Adrenal gland (tissue), 12 donors: Measurements from ENCODE around the gene OR2AK2. TPM values are rescaled to one million over a fixed set of nuclear protein-coding genes. Genes with fewer than 3 reads are reported as not detected.
"Not testable (repeated sequence)": the region's sequence is repeated elsewhere in the genome, so short reads cannot be mapped to it uniquely, and the experiment has no call there.

Experiments used
- DNase-seq, 7 donors: peaks; one replicate each; pipeline ENCODE4 v3.0.0-alpha.2; 2019 to 2020
- H3K27ac ChIP-seq, 5 donors: fragments of 200-600 bp; sonication (generic) in 4 of 5; 1 replicate in 3 of 5; 2 replicates in 2 of 5; pipeline versions ENCODE4 v1.5.1 to v1.8.0; 2016 to 2020; ENCODE audit warnings: mild to moderate bottlenecking in 1 of 5
- H3K27me3 ChIP-seq: fragments of 200-600 bp; 2 replicates; pipeline ENCODE4 v1.8.0; 2021
- H3K36me3 ChIP-seq, 2 donors: fragments of 200-600 bp; replicated peaks in 1 of 2; 1 replicate in 1 of 2; 2 replicates in 1 of 2; pipeline versions ENCODE4 v1.5.1 to v1.8.0; 2018 to 2022
- H3K4me1 ChIP-seq, 2 donors: fragments of 200-600 bp; replicated peaks in 1 of 2; 1 replicate in 1 of 2; 2 replicates in 1 of 2; pipeline versions ENCODE4 v1.5.1 to v1.8.0; 2018 to 2021
- H3K4me3 ChIP-seq, 4 donors: fragments of 200-600 bp; sonication (generic) in 3 of 4; one replicate each; pipeline ENCODE4 v1.5.1; 2016 to 2018
- H3K9me3 ChIP-seq, 3 donors: fragments of 200-600 bp; sonication (generic) in 1 of 3; replicated peaks in 1 of 3; 1 replicate in 2 of 3; 2 replicates in 1 of 3; pipeline versions ENCODE4 v1.5.1 to v1.8.0; 2016 to 2021
- POLR2A ChIP-seq, 2 donors: fragments of 450-650 bp; IDR thresholded peaks; one replicate each; pipeline ENCODE4 v1.6.1; 2017; ENCODE audit warnings: antibody characterized with exemption in 2 of 2, mild to moderate bottlenecking in 2 of 2, moderate library complexity in 1 of 2
- WGBS, 4 donors: extraction: QIAGEN DNeasy Blood & Tissue Kit in 2 of 4; methylation state at CpG; one replicate each; pipeline versions ENCODE4 v1.1.5 to v1.1.7; 2013 to 2017; 5-methylcytosine and 5-hydroxymethylcytosine counted together
- intact Hi-C, 2 donors: fragments of 100-400 bp; cut with DNase I; formaldehyde crosslinking; loops; one replicate each; pipeline versions ENCODE4 v1.14.1 to v1.15.0; 2022 to 2023
- polyA plus RNA-seq, 3 donors: library from polyadenylated mRNA; stranded (reverse); fragments of 200-250 nt in 2 of 3; fragments of 350-450 nt in 1 of 3; fragmentation: Illumina TruSeq in 1 of 3; extraction: RNeasy Lipid Tissue Mini Kit (QIAGEN cat#74804) in 1 of 3; gene quantifications; one replicate each; pipeline ENCODE4 v1.2.3, GENCODE V29; 2013 to 2014
- total RNA-seq, 9 donors: library from RNA; depleted of rRNA in 4 of 9; stranded (reverse); fragments of >200 nt in 4 of 9; fragments of 120-200 nt in 1 of 9; fragmentation: NEBNext Ultra II Directional in 1 of 9; extraction: Animal tissue kit (Norgen Biotek cat#: 25700) in 1 of 9; gene quantifications; one replicate each; pipeline versions ENCODE4 v1.1.0 to v1.2.4, GENCODE V29; 2013 to 2023
- TF ChIP-seq, protein P1 (sequence below), 6 experiments: fragments of 450-650 bp in 4 of 6; fragments of 200-600 bp in 2 of 6; sonication (generic) in 1 of 6; IDR thresholded peaks; 1 replicate in 5 of 6; 2 replicates in 1 of 6; pipeline versions ENCODE4 v1.5.1 to v1.8.0; 2016 to 2021; ENCODE audit warnings: antibody characterized with exemption in 6 of 6, mild to moderate bottlenecking in 2 of 6, moderate library complexity in 1 of 6
- donor health status: healthy with polysubstance abuse.
- donor health status: Bipolar disorder and iron deficiency.
- donor health status: DM: yes; HTN: yes; CAD: no.
- donor health status: DM: no; HTN: no; CAD: no.
- donor health status: DM: no; HTN: no; CAD: no.
- donor health status: DM: yes; HTN: yes; CAD: no.

Gene OR2AK2
- total and polyA plus RNA-seq, 12 donors = 0.39 TPM; not detected in 11

DNA sequence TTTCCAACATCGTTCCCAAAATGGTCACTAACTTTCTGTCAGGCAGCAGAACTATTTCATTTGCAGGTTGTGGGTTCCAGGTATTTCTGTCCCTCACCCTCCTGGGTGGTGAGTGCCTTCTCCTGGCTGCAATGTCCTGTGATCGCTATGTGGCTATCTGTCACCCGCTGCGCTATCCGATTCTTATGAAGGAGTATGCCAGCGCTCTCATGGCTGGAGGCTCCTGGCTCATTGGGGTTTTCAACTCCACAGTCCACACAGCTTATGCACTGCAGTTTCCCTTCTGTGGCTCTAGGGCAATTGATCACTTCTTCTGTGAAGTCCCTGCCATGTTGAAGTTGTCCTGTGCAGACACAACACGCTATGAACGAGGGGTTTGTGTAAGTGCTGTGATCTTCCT lies 31.0 kb upstream of the OR2AK2 start:
- intact Hi-C loops = no loop called here
- H3K27me3 ChIP-seq = no peaks in the 10 kb centered on the region

DNA sequence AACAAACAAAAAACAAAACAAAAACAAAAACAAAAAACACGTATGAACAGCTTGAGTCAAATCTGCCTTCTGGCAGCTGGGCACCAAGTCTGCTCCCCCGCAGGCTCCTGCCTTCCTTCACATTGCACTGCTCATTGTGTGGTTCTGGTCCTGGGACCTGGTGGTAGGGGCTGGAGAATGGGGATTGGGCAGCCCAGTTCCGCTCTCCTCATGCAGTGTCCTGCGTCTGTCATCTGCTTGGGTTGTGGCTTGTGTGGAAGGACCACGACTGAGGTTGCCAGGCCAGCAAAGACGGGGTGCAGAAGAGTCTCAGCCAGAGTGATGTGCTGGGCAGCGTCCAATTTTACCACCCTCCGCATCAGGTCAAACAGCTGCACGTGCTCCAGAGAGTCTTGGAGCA lies 29.3 kb upstream of the OR2AK2 start:
- no peak overlapping the region for H3K4me3 ChIP-seq
- TF ChIP-seq POLR2A (IDR thresholded peaks at IDR 0.05) = no peak
- TF ChIP-seq, protein P1, sequence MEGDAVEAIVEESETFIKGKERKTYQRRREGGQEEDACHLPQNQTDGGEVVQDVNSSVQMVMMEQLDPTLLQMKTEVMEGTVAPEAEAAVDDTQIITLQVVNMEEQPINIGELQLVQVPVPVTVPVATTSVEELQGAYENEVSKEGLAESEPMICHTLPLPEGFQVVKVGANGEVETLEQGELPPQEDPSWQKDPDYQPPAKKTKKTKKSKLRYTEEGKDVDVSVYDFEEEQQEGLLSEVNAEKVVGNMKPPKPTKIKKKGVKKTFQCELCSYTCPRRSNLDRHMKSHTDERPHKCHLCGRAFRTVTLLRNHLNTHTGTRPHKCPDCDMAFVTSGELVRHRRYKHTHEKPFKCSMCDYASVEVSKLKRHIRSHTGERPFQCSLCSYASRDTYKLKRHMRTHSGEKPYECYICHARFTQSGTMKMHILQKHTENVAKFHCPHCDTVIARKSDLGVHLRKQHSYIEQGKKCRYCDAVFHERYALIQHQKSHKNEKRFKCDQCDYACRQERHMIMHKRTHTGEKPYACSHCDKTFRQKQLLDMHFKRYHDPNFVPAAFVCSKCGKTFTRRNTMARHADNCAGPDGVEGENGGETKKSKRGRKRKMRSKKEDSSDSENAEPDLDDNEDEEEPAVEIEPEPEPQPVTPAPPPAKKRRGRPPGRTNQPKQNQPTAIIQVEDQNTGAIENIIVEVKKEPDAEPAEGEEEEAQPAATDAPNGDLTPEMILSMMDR (IDR thresholded peaks at IDR 0.05) = no peak
- intact Hi-C loops = no loop called here
- no peaks in the 10 kb centered on the region for H3K9me3 ChIP-seq
- H3K36me3 ChIP-seq = no peaks in the 10 kb centered on the region
- no peak overlapping the region for H3K27ac ChIP-seq
- H3K4me1 ChIP-seq = no peaks in the 10 kb centered on the region
- DNase-seq = no peak
- no peaks in the 10 kb centered on the region for H3K27me3 ChIP-seq
- WGBS, 4 donors = 85 to 95% (median 92%) methylated on average over 5 to 9 of the region's 9 CpGs

More for the DNA sequence above, 31.0 kb upstream of the OR2AK2 start:
- Histone ChIP-seq H3K4me1 (no peaks in the 10 kb centered on the region), H3K27ac (no peak overlapping the region), H3K9me3 (no peaks in the 10 kb centered on the region), H3K4me3 (no peak overlapping the region), H3K36me3 (no peaks in the 10 kb centered on the region)
- TF ChIP-seq POLR2A (IDR thresholded peaks at IDR 0.05) = no peak
- TF ChIP-seq, protein P1 (IDR thresholded peaks at IDR 0.05) = no peak
- DNase-seq = no peak
- 87 to 95% (median 91%) methylated on average over 8 of the region's 8 CpGs for WGBS, 4 donors

DNA sequence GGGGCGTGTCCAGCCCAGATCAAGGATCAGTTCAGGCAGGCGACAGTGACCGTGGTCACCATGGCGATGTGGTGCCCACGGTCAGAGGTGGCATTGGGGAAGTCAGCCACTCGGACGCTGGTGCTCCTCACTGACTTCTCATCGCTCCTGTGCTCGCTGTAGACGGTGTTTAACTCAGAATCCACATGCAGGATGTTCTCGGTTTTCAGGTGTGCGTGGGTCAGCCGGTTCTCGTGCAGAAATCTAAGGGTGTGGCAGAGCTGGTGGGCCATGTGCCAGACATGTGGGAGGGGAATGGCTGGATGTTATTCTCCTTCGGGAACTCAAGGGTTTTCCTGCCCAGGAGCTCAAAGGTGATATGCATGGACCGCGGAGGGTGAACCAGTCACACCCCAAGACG lies 28.6 kb upstream of the OR2AK2 start:
- no peaks in the 10 kb centered on the region for H3K36me3 ChIP-seq
- 89 to 96% (median 93%) methylated on average over 18 of the region's 18 CpGs for WGBS, 4 donors
- no peak for TF ChIP-seq POLR2A (IDR thresholded peaks at IDR 0.05)
- TF ChIP-seq, protein P1 (IDR thresholded peaks at IDR 0.05) = no peak
- H3K4me1 ChIP-seq = no peaks in the 10 kb centered on the region
- no peak overlapping the region for H3K27ac ChIP-seq
- no peak for DNase-seq
- H3K4me3 ChIP-seq = no peak overlapping the region
- H3K9me3 ChIP-seq = no peaks in the 10 kb centered on the region
- no peaks in the 10 kb centered on the region for H3K27me3 ChIP-seq
- intact Hi-C loops = no loop called here

DNA sequence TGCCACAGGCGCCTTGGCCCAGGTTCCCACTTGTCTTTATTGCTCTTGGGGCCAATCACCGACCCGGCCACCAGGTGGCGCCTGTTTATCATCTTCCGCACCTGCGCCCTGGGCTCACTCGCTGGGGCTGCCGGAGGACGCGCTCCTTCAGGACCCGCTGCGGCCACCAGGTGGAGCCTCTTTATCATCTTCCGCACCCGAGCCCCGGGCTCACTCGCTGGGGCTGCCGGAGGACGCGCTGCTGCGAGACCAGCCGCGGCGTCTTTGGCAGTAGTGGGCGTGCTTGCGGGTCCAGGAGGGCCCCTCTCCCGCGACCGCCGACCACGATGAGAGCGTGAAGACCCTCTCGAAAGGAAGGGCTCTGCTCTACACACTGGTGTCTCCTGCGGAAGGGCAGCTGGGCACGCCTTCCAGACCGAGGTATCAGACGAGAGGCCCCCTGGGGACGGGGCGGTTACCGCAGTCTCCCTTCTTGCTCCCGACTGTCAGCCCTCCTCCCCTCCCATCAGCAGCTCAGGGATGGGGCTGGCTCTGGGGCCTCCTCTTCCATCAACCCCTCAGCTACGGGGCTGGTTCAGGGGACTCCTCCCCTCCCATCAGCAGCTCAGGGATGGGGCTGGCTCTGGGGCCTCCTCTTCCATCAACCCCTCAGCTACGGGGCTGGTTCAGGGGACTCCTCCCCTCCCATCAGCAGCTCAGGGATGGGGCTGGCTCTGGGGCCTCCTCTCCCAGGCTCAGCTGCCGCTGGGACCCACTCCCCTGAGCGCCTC lies 27.9 kb upstream of the OR2AK2 start:
- H3K9me3 ChIP-seq, H3K4me1 ChIP-seq, H3K27me3 ChIP-seq, intact Hi-C loops, H3K36me3 ChIP-seq: not testable (repeated sequence)
- peak overlapping the region in 1 of 4 donors; percentile 59 for H3K4me3 ChIP-seq
- 5 to 23% (median 12%) methylated on average over 15 to 44 of the region's 44 CpGs for WGBS, 4 donors
- peak overlapping the region in 1 of 5 donors; percentile 7 for H3K27ac ChIP-seq
- peak; percentile 39 to 94 (median 62) for DNase-seq
- TF ChIP-seq, protein P1 (IDR thresholded peaks at IDR 0.05) = peak in 4 of 6 experiments; percentile 37 to 85 (median 69)
